NCI-H1694 treated with DMSO at 0.1 percent for 48 hours (cell line): ENCODE data around the gene PORCN.
A peak's percentile ranks its signal among the peaks of the same experiment; 100 is the strongest.
"Not testable (repeated sequence)": the region's sequence is repeated elsewhere in the genome, so short reads cannot be mapped to it uniquely, and the experiment has no call there.

Experiments used
- DNase-seq: peaks from one replicate; lab custom pipeline; 2025; lab: John Stamatoyannopoulos, UW

PORCN gene

DNA sequence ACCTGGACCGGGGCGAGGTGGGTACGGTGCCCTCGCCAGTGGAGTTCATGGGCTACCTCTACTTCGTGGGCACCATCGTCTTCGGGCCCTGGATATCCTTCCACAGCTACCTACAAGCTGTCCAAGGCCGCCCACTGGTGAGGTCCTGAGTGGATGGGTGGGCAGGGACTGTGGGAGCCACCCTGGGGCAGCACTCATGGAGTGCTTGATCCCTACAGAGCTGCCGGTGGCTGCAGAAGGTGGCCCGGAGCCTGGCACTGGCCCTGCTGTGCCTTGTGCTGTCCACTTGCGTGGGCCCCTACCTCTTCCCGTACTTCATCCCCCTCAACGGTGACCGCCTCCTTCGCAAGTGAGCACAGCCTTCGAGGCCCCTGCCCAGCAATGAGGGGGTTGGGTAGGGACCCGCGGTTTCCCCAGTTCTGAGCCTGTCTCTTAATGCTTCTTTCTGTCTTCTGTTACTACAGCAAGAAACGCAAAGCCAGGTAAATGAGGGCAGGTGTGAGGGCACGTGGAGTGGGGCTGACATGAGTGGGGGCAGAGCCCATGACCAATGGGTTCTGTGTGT is 3.7 kb downstream of the PORCN start:
- no peak for DNase-seq

DNA sequence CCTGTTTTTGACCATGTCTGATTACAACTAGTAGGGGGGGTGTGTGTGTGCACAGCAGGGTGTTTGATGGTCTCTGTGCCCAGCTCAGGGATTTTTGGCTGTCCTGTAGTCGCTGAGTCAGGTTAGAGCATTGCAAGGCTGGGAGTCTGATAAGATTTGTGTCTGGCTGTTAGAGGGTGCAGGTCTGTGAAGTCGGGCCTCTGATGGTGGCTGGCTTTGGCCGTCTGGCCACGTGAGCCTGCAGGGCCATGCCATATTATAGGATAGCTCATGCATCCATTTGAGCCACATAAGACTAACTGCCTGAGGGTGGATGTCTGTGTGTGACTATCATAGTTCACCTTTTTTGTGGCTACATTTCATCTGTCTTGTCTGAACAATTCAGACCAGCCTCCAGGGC is 4.9 kb downstream of the PORCN start:
- DNase-seq = no peak

DNA sequence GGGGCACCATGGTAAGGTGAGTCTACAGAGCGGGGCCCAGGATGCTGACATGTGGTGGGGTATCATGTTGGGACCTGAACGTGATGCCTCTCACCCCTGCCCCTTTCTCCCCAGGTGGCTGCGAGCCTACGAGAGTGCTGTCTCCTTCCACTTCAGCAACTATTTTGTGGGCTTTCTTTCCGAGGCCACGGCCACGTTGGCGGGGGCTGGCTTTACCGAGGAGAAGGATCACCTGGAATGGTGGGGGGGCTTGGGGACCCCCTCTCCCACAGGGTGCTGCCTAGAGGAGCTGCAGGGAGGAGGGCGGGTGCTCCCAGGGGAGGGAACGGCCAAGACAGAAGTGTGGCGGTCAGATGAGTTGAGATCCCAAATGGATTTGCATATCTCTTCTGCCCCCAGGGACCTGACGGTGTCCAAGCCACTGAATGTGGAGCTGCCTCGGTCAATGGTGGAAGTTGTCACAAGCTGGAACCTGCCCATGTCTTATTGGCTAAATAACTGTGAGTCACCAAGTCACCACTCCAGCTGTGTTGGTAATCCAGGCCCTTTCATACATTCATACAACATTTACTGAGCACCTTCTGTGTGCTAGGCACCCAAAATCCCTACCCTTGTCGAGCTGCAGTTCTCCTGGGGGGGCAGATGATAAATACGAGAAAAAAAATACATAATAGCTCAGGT is 5.5 kb downstream of the PORCN start:
- no peak for DNase-seq

DNA sequence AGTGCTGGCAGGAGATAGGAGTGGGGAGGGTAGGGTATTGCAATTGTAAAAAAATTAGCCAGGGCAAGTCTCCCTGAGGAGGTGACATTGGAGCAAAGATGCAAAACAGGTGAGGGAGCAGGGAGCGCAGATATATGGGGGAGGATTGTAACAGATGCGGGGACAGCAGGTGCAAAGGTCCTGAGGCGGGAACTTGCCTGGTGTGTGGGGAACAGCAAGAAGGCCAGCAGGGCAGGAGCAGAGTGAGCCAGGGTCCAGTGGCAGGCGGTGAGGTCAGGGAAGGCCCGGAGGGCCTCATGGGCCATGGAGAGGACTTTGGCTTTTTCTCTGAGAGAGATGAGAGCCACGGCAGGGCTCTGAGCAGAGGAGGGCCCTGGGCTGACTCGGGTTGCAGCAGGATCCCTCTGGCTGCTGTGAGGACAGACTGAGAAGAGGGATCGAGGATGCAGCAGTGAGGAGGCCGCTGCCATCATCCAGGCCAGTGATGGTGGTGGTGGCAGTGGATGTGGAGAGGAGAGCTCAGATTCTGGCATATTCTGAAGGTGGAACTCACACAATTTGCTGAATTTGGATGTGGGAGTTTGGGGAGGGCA is 6.2 kb downstream of the PORCN start:
- DNase-seq = no peak

DNA sequence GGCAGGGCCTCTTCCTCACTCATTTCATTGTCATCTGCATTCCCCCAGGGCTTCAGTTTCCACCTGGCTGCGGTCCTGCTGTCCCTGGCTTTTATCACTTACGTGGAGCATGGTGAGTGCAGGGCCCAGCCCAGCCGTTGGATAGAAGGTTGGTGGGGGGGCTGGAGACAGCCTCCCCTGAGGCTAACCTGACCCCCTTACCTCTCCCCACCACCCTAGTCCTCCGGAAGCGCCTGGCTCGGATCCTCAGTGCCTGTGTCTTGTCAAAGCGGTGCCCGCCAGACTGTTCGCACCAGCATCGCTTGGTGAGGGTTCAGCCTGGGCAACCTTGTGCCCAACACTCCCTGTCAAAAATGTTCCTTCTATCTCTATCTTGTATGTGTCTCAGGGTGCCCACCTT is 7.0 kb downstream of the PORCN start:
- DNase-seq = no peak

DNA sequence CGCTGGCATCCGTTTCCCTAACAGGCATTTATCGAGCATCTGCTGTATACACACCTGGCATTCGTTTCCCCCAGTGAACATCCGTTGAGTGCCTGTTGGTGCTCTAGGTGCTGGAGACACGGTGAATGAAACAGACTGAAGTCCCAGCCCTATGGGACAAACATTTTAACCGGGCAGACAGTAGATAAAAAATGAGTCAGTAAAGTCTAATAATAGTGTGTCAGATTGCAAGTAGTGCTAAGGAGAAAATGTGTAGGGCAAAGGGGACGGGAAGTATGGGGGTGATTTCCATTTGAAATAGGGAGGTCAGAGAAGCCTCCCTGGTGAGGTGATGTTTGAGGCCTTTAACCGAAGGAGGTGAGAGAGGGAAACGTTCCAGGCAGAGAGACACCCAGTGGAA is 7.5 kb downstream of the PORCN start:
- no peak for DNase-seq

DNA sequence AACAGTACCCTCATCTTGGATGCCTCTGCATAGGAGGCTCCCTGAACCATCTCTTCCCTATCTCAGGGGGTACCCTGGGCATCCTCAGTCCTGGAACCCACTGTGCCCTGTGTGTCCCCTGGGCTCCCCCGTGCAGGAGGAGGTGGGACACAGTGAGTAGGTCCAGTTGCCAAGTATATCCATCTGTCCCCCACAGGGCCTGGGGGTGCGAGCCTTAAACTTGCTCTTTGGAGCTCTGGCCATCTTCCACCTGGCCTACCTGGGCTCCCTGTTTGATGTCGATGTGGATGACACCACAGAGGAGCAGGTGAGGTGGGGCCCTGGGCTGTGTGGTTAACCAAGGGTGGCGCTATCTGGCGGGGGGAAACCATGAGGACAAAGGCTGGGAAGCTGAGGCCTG is 8.2 kb downstream of the PORCN start:
- DNase-seq = no peak

DNA sequence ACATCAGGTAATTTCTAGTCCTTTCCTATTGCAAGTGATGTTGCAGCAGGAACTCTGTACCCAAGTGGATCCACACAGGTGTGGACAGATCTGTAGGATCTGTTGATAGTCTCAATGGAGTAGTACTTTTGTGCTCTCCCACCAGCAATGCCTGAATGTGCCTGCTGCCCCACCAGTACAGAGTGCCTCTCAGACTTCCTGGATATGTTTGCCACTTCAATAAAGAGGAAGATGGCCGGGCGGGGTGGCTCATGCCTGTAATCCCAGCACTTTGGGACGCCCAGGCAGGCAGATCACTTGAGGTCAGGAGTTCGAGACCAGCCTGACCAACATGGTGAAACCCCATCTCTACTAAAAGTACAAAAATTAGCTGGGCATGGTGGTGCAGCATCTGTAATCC is 10.7 kb downstream of the PORCN start:
- DNase-seq = not testable (repeated sequence)

DNA sequence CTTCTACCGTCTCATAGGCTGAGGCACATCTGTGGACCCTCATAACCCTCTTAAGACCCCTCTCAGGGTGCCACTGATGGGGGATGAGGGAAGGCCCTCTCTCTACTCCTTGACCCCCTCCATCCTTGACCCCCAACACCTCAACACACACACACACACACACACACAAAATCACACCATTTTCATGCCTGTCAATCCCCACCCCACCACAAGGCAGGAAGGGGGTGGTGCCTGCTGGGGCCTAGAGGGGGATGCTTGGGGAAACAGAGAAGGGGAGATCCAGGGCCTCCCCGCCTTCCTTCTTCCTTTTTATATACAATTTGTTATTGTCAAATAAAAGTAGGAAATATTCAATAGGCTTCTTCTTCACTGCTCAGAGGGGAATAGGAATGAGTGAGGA is 11.7 kb downstream of the PORCN start:
- no peak for DNase-seq

DNA sequence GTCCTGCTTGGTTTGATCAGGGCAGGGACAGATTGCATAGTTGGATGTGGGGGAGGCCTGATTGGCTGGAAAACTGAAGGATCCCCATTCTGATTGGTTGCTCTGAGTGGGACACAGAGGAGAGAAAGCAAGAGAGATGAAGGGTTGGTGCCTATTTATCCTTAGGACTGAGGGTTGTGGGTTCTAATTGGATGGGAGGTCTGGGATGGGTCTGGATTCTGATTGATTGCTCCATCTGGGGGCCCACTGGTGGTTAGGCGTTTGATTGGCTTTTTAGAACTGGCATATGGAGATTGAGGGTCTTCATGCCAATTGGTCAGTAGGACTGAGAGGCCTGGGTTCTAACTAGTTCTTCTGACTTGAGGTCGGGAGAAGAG is 12.2 kb downstream of the PORCN start:
- DNase-seq = peak; percentile 14

DNA sequence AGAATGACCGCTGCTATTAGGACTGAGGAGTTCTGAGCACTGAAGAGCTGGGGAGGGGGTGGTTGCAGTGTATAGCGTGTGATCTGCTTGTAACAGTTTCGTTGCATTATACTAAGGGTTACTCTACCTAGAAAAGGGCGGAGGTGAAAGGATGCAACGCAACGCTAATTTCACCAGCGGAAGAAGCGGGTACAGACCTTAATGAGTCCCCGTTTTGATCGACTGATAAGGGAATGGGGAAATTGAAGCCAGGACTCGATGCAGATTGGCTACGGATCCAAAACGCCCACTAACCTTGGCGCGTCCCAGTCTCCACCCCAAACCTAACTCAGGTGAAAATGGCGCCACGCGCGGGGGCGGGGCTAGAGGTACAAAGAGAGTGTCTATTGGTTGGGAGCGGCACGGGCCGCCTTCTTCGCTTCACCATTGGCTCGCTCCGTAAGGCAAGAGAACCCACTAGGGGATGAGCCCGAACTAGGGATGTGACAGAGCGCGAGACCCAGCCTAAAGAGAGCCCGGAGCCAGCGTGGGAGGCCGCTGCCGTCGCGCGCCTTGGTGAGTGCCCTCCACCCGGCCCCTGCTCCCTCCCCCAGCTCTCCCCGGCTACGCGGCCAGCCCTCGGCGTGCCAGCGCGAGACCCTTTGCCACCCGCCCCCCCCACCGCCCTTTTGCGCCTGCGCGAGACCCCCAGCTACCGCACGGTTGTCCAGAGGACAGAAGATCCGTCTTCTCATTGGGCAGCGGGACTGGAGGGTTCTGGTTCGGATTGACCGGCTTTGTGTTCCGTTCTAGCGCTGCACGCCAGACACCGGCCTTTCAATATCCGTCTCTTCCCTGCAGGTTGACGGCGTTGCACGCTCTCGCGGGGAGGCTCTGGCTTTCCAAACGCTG is 12.8 kb downstream of the PORCN start, which contains the start of gene EBP:
Gene EBP (plus strand): TSS at position 456 of the 891 bp plus-strand sequence. CDS start 1,964 bp downstream, outside the sequence.
- peak; percentile 94 for DNase-seq

DNA sequence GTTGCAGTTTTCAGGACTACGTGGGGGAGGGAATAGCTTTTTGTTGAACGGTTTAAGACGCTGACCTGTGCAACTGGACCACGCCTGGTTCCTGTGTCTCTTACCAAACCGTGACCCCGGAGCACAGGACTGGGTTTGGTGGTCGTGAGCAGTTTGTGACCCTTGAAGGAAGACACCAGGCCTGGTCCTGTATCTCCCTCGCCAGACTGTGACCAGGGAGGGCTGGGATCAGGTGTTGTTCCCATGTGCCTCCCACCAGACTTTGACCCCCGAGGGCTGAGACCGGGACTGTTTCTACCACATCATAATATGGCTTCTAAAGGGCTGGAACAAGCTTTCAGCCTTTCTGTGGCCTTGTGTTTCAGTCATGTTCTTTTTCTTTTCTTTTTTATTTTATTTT is 13.5 kb downstream of the PORCN start:
- DNase-seq = no peak

DNA sequence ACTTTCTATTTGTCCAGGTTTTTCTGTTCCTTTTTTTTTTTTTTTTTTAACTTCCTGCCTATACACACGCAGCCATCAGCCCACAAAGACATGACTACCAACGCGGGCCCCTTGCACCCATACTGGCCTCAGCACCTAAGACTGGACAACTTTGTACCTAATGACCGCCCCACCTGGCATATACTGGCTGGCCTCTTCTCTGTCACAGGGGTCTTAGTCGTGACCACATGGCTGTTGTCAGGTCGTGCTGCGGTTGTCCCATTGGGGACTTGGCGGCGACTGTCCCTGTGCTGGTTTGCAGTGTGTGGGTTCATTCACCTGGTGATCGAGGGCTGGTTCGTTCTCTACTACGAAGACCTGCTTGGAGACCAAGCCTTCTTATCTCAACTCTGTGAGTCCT is 14.9 kb downstream of the PORCN start:
- no peak for DNase-seq

DNA sequence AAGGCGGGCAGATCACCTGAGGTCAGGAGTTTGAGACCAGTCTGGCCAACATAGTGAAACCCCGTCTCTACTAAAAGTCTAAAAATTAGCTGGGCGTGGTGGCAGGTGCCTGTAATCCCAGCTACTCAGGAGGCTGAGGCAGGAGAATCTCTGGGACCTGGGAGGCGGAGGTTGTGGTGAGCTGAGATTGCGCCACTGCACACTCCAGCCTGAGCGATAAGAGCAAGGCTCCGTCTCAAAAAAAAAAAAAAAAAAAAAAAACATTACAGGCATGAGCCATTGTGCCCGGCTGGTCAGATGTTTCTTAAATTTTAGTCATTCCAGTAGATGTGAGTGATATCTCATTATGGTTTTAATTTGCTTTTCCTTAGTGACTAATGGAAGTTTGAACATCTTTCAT is 17.1 kb downstream of the PORCN start:
- not testable (repeated sequence) for DNase-seq

DNA sequence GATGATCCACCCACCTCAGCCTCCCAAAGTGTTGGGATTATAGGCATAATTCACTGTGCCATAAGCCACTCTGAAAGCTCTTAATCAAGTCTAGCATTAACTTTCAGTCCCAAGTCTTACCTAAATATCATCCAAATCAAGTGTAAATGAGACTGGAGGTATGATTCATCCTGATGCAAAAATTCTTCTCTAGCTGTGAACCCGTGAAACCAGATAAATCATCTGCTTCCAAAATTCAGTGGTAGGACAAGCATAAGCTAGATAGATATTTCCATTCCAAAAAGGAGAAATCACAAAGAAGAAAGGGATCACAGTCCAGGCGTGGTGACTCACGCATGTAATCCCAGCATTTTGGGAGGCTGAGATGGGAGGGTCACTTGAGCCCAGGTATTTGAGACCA is 21.9 kb downstream of the PORCN start:
- DNase-seq = no peak

DNA sequence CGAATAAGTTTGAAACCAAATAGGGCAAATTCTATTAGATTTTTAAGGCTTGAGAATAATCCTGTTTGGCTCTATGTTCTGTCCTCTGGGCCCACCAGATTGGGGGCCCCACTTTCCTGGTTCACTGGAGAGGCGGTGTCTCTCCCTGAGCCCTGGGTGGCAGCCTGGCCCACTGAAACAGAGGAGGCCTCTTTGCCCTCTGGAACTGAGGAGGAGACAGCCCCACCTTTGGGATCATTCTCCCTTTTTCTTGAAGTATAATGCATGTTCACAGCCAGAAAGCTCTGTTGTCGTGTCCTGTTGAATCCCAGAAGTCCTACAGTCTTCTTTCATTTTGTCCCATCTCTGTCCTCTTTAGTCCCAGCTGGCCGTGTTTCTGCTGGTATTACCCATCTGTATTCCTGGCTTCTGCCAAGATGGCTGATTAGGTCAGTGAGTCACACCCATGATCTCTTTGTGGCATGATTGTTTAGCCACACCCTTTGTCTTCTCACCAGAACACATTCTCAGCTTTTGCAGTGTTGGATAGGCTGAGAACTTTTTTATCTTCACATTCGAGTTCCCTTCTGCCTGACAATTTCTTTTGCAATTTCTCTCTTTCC is 22.7 kb downstream of the PORCN start:
- no peak for DNase-seq

DNA sequence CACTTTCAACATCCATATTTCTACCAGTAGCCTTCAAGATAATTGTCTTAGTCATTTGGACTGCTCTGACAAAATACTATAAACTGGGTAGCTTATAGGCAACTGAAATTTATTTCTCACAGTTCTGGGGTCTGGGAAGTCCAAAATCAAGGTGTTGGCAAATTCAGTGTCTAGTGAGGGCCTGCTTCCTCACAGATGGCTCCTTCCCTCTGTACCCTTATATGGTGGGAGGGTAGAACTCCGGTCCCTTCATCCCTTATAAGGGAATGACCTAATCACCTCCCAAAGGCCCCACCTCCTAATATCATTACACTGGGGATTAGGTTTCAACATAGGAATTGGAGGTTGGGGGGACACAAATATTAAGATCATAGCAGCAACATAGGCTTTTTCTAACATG is 23.4 kb downstream of the PORCN start:
- no peak for DNase-seq

DNA sequence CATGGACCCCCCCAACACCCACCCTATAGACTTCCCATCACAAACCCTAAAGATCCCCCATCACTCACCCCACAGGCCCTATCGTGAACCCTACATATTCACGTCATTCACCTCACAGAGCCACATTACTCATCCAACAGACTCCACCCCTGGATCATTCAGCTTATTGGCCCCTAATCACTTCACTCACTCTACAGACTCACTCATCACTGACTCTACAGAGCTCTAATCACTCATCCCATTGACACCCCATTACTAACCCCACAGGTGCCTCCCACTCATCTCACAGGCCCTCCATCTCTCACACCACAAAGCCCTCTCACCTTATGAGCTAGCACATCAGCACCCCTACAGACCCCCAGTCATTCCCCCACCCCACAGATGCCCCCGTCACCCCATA is 24.4 kb downstream of the PORCN start:
- no peak for DNase-seq

DNA sequence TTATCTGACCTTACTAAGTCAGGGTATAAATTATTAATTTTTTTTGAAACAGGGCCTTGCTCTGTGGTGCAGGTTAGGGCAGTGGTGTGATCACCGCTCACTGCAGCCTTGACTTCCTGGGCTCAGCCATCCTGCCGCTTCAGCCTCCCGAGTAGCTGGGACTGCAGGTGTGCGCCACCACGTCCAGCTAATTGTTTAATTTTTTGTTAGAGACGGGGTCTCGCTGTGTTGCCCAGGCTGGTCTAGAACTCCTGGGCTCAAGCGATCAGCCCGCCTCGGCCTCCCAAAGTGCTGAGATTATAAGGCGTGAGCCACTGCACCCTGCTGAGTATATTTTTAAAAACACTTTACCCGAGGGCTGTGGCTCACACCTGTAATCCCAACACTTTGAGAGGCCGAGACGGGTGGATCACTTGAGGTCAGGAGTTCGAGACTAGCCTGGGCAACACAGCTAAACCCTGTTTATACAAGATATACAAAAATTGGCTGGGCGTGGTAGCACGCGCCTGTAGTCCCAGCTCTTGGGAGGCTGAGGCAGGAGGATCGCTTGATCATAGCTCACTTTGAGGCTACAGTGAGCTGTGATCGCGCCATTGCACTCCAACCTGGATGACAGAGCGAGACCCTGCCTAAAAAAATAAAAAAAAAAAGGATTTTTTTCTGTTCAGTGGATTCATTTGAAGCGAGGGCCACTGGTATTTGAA is 30.0 kb downstream of the PORCN start:
- no peak for DNase-seq

DNA sequence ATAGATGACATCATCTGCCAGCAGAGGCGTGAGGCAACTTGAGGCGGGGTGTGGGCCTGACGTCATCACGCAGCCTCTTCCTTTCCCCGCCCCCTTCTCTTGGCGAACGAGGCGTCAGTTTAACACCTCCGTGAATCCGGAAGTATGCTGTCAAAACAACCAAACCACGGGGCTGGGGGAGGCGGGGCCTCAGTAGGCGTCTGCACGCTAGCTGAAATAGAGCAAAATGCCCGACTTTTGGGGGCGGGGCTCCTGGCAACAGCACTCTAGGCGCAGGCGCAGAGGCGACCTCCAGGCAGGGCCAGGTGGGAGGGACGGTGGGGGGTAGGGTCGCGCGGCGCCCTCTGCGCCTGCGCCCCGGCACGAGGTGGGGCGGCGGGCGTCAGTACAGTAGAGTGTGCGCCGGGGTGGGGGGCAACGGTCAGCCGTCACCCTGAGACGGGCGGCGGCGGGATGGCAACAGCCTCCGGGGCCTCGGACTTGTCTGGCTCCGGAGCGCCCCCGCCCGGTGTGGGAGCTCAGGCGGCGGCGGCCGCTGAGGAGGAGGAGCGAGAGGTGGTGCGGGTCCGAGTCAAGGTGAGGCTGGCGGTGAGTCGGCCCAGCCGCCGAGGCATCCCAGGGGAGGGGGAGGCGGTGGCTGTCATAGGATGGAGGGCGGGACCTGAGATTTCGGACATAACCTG is 30.7 kb downstream of the PORCN start, which contains the start of gene TBC1D25:
Gene TBC1D25 (plus strand): TSS at position 370 of the 683 bp plus-strand sequence. CDS start 84 bp downstream, at position 454.
- DNase-seq = peak; percentile 88

DNA sequence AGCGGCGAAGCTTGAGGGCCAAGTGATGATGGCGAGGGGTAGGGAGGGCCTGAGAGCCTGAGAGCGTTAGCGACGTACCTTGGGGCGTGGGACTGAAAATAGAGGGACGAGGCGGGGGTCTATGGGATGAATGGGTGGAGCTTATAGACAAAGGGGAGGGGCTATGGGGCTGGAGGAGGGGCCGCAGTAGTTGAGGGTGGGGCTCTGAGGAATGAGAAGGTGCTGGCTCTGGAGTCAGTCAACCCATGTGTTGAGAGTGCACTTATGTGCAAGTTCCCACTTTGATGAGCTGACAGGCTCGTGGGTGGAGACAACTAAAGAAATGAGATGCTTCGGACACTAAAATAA is 31.2 kb downstream of the PORCN start:
- no peak for DNase-seq
